ENCODE results near the gene MYMX.
A peak's percentile ranks its signal among the peaks of the same experiment; 100 is the strongest.
"Not testable (repeated sequence)": the region's sequence is repeated elsewhere in the genome, so short reads cannot be mapped to it uniquely, and the experiment has no call there.

MYMX gene

DNA sequence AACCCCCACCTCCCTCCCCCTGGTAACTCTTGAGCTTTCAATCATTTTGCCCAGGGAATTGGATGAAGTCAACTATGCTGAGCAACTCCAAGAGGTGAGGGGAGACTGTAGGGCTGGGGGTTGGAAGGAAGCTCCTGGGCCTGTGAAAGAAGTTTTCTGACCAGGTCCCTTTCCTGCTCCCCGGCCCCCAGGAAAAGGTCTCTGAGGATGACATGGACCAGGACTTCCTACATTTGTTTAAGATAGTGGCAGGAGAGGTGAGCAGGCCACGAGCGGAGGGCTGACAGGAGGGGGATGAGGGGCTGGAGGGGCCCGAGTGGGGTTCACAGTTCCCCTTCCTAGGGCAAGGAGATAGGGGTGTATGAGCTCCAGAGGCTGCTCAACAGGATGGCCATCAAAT, 36.3 kb upstream of the MYMX start:
- TF ChIP-seq GATA1 (IDR thresholded peaks at IDR 0.05; ENCODE audit: low read depth, low read length) = no peak
- no peak for TF ChIP-seq POLR2A (IDR thresholded peaks at IDR 0.05; ENCODE audit: low read length)
- DNase-seq = no peak

GRCh38 chr6:44180886-44181285, 35.8 kb upstream of the MYMX start:
- TF ChIP-seq GATA1 (IDR thresholded peaks at IDR 0.05; ENCODE audit: low read depth, low read length) = no peak

DNA sequence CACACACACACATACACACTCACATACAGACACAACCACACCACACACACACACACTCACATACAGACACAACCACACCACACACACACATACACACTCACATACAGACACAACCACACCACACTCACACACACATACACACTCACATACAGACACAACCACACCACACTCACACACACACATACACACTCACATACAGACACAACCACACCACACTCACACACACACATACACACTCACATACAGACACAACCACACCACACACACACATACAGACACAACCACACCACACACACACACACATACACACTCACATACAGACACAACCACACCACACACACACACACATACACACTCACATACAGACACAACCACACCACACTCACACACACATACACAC, 34.9 kb upstream of the MYMX start:
- DNase-seq = not testable (repeated sequence)

More at GRCh38 chr6:44180886-44181285, 35.8 kb upstream of the MYMX start:
- DNase-seq = no peak

- no peak for DNase-seq
- no peak for TF ChIP-seq GATA1 (IDR thresholded peaks at IDR 0.05; ENCODE audit: low read depth, low read length)
Observed at GRCh38 chr6:44182911-44183390, 33.8 kb upstream of the MYMX start.

GRCh38 chr6:44183783-44184182, 32.9 kb upstream of the MYMX start:
- TF ChIP-seq POLR2A (IDR thresholded peaks at IDR 0.05; ENCODE audit: low read length) (no peak), GATA1 (IDR thresholded peaks at IDR 0.05; ENCODE audit: low read depth, low read length) (no peak)
- DNase-seq = no peak

- DNase-seq = not testable (repeated sequence)
Observed at GRCh38 chr6:44185356-44185755, 31.4 kb upstream of the MYMX start.

DNA sequence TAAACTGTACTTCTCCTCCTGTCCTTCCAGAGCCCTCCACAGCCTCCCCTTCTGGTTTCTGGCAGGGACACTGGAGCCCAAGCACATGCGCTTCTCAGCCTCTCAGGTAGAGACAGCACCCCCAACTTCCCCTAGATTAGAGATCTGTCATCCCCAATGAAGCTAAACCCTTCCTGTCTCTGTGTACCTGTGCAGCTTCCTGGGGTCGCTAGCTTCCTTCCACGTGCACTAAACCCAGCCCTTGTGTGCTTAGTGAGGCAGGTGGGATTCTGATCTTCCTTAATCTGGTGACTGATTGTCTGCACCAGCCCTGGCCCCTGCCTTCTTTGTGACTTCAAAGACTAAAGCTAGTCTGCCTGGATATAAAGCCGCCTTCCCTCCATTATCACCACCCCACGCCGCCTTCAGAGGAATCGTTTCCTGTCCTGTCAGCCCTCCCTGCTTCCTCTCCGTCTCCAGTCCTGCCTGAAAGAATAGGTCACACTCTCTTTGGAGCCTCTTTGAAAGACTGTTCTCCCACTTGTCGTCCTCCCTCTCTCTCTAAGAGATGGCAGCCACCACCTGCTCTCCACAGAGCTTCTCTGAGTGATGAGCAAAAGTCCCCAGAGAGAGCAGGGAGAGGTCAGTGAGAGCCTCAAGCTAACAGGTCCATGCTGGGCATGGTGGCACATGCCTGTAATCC, 30.6 kb upstream of the MYMX start:
- TF ChIP-seq GATA1 (IDR thresholded peaks at IDR 0.05; ENCODE audit: low read depth, low read length) = no peak
- TF ChIP-seq POLR2A (IDR thresholded peaks at IDR 0.05; ENCODE audit: low read length) = no peak
- no peak for DNase-seq

DNA sequence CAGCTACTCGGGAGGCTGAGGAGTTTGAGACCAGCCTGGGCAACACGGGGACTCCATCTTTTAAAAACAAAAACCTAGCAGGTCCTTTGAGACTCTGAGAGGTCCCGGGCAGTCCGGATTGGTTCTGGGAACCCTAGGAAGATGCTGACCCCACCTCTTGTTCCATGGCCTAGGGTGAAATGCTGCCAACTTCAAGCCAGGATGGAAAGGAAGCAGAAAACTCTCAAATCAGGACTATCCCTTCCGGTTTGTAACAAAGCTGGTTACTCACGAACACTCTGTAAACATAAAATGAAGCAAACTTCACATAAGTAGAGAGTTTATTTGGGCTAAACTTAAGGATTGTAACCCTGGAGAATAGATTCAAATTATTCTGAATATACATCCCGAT, 30.1 kb upstream of the MYMX start:
- TF ChIP-seq POLR2A (IDR thresholded peaks at IDR 0.05; ENCODE audit: low read length) = no peak
- no peak for TF ChIP-seq GATA1 (IDR thresholded peaks at IDR 0.05; ENCODE audit: low read depth, low read length)
- DNase-seq = no peak

DNA sequence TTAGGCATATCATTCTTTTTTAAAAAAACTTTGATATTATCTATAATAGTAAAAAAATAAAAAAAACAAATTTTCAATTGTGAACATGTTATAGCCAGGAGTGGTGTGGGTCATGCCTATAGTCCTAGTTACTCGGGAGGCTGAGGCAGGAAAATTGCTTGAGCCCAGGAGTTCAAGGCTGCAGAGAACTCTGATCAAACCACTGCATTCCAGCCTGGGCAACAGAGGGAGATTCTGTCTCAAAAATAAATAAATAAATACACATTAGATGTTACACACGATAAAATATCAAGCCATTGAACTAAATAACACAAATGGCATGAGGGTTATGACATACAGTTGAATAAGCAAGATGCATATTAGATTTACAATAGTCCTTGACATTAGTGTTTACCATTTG, 27.9 kb upstream of the MYMX start:
- TF ChIP-seq POLR2A (IDR thresholded peaks at IDR 0.05; ENCODE audit: low read length) (no peak), GATA1 (IDR thresholded peaks at IDR 0.05; ENCODE audit: low read depth, low read length) (no peak)
- no peak for DNase-seq

DNA sequence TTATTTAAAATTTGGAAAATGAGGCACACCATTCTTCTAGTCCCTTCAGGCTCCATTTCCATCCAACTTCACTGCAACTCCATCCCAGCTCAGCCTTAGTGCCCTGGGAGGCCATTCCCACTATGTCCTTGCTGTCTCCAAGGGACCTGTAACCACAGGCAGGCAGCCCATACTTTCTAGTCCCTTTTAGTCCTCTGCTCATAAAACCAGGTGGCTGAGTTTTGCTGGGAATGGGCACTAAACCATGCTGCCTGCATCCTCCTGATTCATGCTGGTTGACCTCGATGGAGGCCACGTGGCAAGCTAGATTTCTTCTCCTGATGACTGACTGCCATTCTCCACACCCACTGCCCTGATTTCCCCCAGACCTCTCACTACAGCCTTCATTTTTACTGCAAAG, 27.5 kb upstream of the MYMX start:
- no peak for DNase-seq
- no peak for TF ChIP-seq GATA1 (IDR thresholded peaks at IDR 0.05; ENCODE audit: low read depth, low read length)
- TF ChIP-seq POLR2A (IDR thresholded peaks at IDR 0.05; ENCODE audit: low read length) = no peak

DNA sequence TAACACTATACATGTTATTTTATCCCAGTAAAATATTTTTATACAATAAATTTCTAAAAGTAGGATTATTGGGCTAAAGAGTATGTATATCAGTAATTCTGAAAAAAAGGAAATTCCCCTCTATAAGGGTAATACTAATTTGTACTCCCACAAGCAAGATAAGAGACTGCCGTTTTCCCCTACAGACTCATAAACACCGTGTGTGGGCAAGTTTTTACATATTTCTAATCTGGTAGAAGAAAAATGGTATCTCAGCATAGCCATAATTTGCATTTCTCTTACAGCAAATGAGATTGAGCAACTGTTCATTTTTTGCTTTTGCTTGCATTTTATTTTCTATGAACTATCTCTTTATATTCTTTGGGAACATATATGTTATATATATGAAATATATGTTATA, 26.0 kb upstream of the MYMX start:
- TF ChIP-seq POLR2A (IDR thresholded peaks at IDR 0.05; ENCODE audit: low read length) (no peak), GATA1 (IDR thresholded peaks at IDR 0.05; ENCODE audit: low read depth, low read length) (no peak)
- DNase-seq = no peak

GRCh38 chr6:44192428-44193041, 24.2 kb upstream of the MYMX start:
- DNase-seq = peak in 1 of 2 experiments; percentile 21
- no peak for TF ChIP-seq GATA1 (IDR thresholded peaks at IDR 0.05; ENCODE audit: low read depth, low read length)
- TF ChIP-seq POLR2A (IDR thresholded peaks at IDR 0.05; ENCODE audit: low read length) = no peak

- no peak for TF ChIP-seq POLR2A (IDR thresholded peaks at IDR 0.05; ENCODE audit: low read length)
- no peak for TF ChIP-seq GATA1 (IDR thresholded peaks at IDR 0.05; ENCODE audit: low read depth, low read length)
Observed at GRCh38 chr6:44193307-44193910, 23.3 kb upstream of the MYMX start.

GRCh38 chr6:44194326-44194725, 22.4 kb upstream of the MYMX start:
- DNase-seq = no peak
- no peak for TF ChIP-seq GATA1 (IDR thresholded peaks at IDR 0.05; ENCODE audit: low read depth, low read length)
- TF ChIP-seq POLR2A (IDR thresholded peaks at IDR 0.05; ENCODE audit: low read length) = no peak

More at GRCh38 chr6:44193307-44193910, 23.3 kb upstream of the MYMX start:
- no peak for DNase-seq

DNA sequence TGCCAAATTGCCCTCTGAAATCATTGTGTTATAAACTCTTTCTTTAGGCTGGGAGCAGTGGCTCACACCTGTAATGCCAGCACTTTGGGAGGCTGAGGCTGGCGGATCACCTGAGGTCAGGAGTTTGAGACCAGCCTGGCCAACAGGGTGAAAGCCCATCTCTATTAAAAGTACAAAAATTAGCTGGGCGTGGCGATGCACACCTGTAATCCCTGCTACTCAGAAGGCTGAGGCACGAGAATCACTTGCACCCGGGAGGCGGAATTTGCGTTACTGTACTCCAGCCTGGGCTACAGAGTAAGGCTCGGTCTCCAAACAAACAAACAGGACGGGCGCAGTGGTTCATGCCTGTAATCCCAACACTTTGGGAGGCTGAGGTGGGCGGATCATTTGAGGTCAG, 20.4 kb upstream of the MYMX start:
- not testable (repeated sequence) for DNase-seq
